Mesodermal cell (in vitro differentiated cells): ENCODE results near the gene WASHC2C. TPM values are rescaled to one million over a fixed set of nuclear protein-coding genes. Genes with fewer than 3 reads are reported as not detected.
"Not testable (repeated sequence)": the region's sequence is repeated elsewhere in the genome, so short reads cannot be mapped to it uniquely, and the experiment has no call there.

Source experiments
- H3K27ac ChIP-seq: 2 replicates; pipeline ENCODE4 v1.7.0; 2013; ENCODE audit warnings: mild to moderate bottlenecking, low read depth, low read length, moderate library complexity; ENCODE audit not compliant: severe bottlenecking
- H3K36me3 ChIP-seq: 2 replicates; pipeline ENCODE4 v1.7.1; 2013; ENCODE audit warnings: mild to moderate bottlenecking, low read length, moderate library complexity; ENCODE audit not compliant: control insufficient read depth, insufficient read depth
- H3K4me1 ChIP-seq: one replicate; pipeline ENCODE4 v1.7.1; 2013; ENCODE audit warnings: mild to moderate bottlenecking, low read length; ENCODE audit not compliant: insufficient read depth, control insufficient read depth, poor library complexity, severe bottlenecking
- H3K4me3 ChIP-seq: 2 replicates; pipeline ENCODE4 v1.7.0; 2013; ENCODE audit warnings: low read length, control low read depth, mild to moderate bottlenecking; ENCODE audit not compliant: insufficient read depth, poor library complexity, severe bottlenecking; ENCODE audit errors: extremely low read depth
- H3K9me3 ChIP-seq: 2 replicates; pipeline ENCODE4 v1.7.1; 2013; ENCODE audit warnings: mild to moderate bottlenecking, low read length, moderate library complexity; ENCODE audit not compliant: control insufficient read depth
- WGBS, 2 experiments: methylation state at CpG; one replicate each; pipeline ENCODE4 v1.1.5; 2013; ENCODE audit warnings: missing lambda C conversion rate in 2 of 2; ENCODE audit not compliant: insufficient coverage in 2 of 2; 5-methylcytosine and 5-hydroxymethylcytosine counted together
- polyA plus RNA-seq, 2 experiments: library from polyadenylated mRNA; stranded (reverse); fragments of 50-300 nt; gene quantifications; one replicate each; pipeline ENCODE4 v1.2.3, GENCODE V29; 2013

The WASHC2C gene
- 27.3 TPM for polyA plus RNA-seq (2013, experiment 1 of 2)
- polyA plus RNA-seq (2013, experiment 2 of 2) = 26.9 TPM

- not testable (repeated sequence) for H3K36me3 ChIP-seq, H3K4me1 ChIP-seq, H3K9me3 ChIP-seq
- WGBS, 2 experiments = 2 to 3% methylated on average over 25 to 41 of the region's 49 CpGs
- H3K4me3 ChIP-seq = peak within 1 kb of the TSS; percentile 57
- peak within 1 kb of the TSS; percentile 23 for H3K27ac ChIP-seq
These were observed at the start of gene WASHC2C for GRCh38 chr10:45726703-45727420. TSS of gene WASHC2C (plus strand) at chr10:45727266. CDS start at chr10:45727318, 52 bp downstream.

- not testable (repeated sequence) for H3K27ac ChIP-seq, H3K4me3 ChIP-seq, H3K9me3 ChIP-seq, H3K4me1 ChIP-seq, H3K36me3 ChIP-seq
- WGBS, 2 experiments = 87% methylated on average over 3 to 4 of the region's 14 CpGs
These were observed 48.6 kb upstream of the WASHC2C start for GRCh38 chr10:45678467-45678866.

GRCh38 chr10:45710200-45710796 is 16.8 kb upstream of the WASHC2C start:
- H3K4me3 ChIP-seq, H3K36me3 ChIP-seq, H3K9me3 ChIP-seq, H3K4me1 ChIP-seq, H3K27ac ChIP-seq: not testable (repeated sequence)
- WGBS, 2 experiments = 80% methylated on average over 1 of the region's 3 CpGs; no CpG with 5 or more reads in 1 of the 2 experiments

GRCh38 chr10:45711223-45711622 is 15.8 kb upstream of the WASHC2C start:
- H3K9me3 ChIP-seq, H3K4me1 ChIP-seq, H3K27ac ChIP-seq, H3K4me3 ChIP-seq, H3K36me3 ChIP-seq: not testable (repeated sequence)
- no CpG with 5 or more reads among the region's 5 CpGs for WGBS, 2 experiments

GRCh38 chr10:45717053-45717452 is 10.0 kb upstream of the WASHC2C start:
- H3K36me3 ChIP-seq, H3K27ac ChIP-seq, H3K9me3 ChIP-seq, H3K4me1 ChIP-seq, H3K4me3 ChIP-seq: not testable (repeated sequence)
- WGBS, 2 experiments = 90% methylated on average over 1 of the region's 3 CpGs; no CpG with 5 or more reads in 1 of the 2 experiments

DNA sequence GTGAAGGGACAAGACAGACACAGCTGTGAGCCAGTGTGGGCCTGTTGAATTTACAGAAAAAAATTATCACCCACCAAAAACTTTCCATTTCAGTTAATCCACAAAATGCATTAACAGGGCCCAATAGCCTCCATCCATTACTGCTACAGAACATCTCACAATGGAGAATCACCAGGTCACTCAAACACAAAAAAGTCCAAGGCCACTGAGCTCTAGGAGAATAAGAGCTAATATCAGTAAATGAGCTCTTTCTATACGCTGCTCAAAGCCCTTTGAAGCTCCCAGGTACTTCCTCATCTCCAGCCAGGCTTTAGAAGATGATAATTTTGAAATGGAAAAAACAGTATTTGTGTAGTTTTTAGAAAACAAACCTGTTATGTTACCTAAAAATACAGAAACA is 9.4 kb upstream of the WASHC2C start:
- not testable (repeated sequence) for H3K27ac ChIP-seq, H3K36me3 ChIP-seq, H3K9me3 ChIP-seq, H3K4me1 ChIP-seq, H3K4me3 ChIP-seq
- WGBS, 2 experiments = no CpG with 5 or more reads among the region's 1 CpG

- H3K36me3 ChIP-seq, H3K27ac ChIP-seq, H3K9me3 ChIP-seq, H3K4me1 ChIP-seq, H3K4me3 ChIP-seq: not testable (repeated sequence)
- WGBS, 2 experiments = no CpG with 5 or more reads among the region's 10 CpGs
These were observed 5.6 kb upstream of the WASHC2C start for GRCh38 chr10:45721503-45721902.

DNA sequence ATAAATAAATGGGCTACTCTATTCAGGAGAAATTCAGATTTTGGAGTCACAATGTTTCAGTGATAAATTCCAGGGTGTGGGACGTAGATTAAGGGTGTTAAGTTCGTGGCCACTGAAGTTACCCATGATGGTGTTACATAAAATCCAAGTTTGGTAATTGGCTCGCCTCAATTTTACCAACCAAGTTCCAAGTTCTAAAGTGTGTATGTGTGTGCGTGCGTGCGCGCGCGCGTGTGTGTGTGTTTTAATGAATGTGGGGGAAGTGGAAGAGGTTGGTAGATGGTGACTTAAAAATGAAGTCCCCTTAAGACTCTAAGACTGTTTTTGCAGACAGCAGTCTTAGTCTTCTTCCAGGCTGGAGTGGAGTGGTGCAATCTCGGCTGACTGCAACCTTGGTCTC is 3.2 kb upstream of the WASHC2C start:
- not testable (repeated sequence) for H3K4me1 ChIP-seq, H3K36me3 ChIP-seq, H3K9me3 ChIP-seq, H3K4me3 ChIP-seq, H3K27ac ChIP-seq
- 94% methylated on average over 7 of the region's 11 CpGs; no CpG with 5 or more reads in 1 of the 2 experiments for WGBS, 2 experiments

- Histone ChIP-seq H3K4me3 (peak overlapping the region; percentile 57), H3K27ac (peak overlapping the region; percentile 23)
- H3K4me1 ChIP-seq, H3K9me3 ChIP-seq, H3K36me3 ChIP-seq: not testable (repeated sequence)
- 40% methylated on average over 1 of the region's 45 CpGs; no CpG with 5 or more reads in 1 of the 2 experiments for WGBS, 2 experiments
These were observed 427 bp downstream of the WASHC2C start for GRCh38 chr10:45727421-45727965.

- not testable (repeated sequence) for H3K36me3 ChIP-seq, H3K4me1 ChIP-seq, H3K9me3 ChIP-seq, H3K4me3 ChIP-seq, H3K27ac ChIP-seq
- no CpG with 5 or more reads among the region's 2 CpGs for WGBS, 2 experiments
These were observed 7.4 kb downstream of the WASHC2C start for GRCh38 chr10:45734449-45734848.

DNA sequence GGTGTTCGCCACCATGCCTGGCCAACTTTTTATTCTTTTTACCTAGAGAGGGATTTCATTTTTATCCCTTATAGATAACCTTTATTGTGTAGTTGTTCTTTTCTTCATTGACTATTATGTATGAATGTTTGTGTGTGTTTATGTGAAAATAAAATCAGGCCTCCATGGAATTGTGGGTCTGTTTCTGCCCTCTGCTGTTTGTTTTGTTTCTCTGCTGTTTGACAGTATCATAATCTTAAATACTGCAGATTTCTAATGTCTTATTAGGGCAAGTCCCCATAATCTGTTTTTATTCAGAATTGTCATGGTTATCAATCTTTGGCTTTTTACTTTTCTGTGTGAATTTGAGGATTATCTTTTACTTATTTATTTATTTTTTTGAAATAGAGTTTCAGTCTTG is 7.8 kb downstream of the WASHC2C start:
- not testable (repeated sequence) for H3K27ac ChIP-seq, H3K9me3 ChIP-seq, H3K4me3 ChIP-seq, H3K4me1 ChIP-seq, H3K36me3 ChIP-seq
- WGBS, 2 experiments = no CpG with 5 or more reads among the region's 1 CpG
